Kidney epithelial cell (primary cell): ENCODE measurements around the gene ENOPH1. TPM values are rescaled to one million over a fixed set of nuclear protein-coding genes. Genes with fewer than 3 reads are reported as not detected.
A peak's percentile ranks its signal among the peaks of the same experiment; 100 is the strongest.
"Not testable (repeated sequence)": the region's sequence is repeated elsewhere in the genome, so short reads cannot be mapped to it uniquely, and the experiment has no call there.

Experiments
- DNase-seq: peaks from one replicate; pipeline ENCODE4 v3.0.0-alpha.2; 2010; ENCODE audit warnings: low read depth
- H3K27me3 ChIP-seq: 2 replicates; pipeline ENCODE4 v1.6.0; 2011; ENCODE audit warnings: low read length; ENCODE audit not compliant: control insufficient read depth, insufficient read depth
- H3K36me3 ChIP-seq: 2 replicates; pipeline ENCODE4 v1.5.1; 2011; ENCODE audit warnings: low read length; ENCODE audit not compliant: control insufficient read depth, insufficient read depth
- H3K4me3 ChIP-seq: 2 replicates; pipeline ENCODE4 v1.5.1; 2011; ENCODE audit warnings: low read depth, mild to moderate bottlenecking, control low read depth, low read length
- total RNA-seq: library from RNA; depleted of rRNA; stranded (reverse); fragments of >200 nt; gene quantifications from 2 replicates; pipeline ENCODE4 v1.2.3, GENCODE V29; 2015
- TF ChIP-seq, protein P1 (sequence below): IDR thresholded peaks from 2 replicates; pipeline ENCODE4 v1.5.1; 2011; ENCODE audit warnings: mild to moderate bottlenecking, moderate library complexity, low read length, control low read depth, inconsistent platforms; ENCODE audit not compliant: insufficient read depth, poor library complexity, severe bottlenecking

ENOPH1 gene
- total RNA-seq, 1 donor from 2014 or later: 55.3 TPM

DNA sequence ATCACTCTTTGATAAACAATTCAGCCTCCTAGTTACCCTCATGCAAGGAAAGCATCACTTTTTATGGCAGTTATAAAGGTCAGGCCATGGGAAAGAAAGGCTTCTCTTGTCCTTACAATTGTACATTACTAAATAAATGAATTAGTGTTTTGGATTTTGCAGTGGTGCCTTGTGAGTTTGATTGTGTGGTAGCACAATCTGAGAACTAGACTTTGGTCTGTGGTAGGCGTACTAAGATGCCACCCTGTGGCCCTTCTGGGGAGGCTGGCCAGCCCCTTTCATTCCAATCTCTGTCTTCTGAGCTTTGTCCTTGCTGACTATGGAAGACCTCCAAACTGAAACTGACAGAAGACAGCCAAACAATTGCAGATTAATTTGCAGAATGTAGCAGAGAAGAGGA is 42.0 kb upstream of the ENOPH1 start:
- no peaks in the 10 kb centered on the region for H3K36me3 ChIP-seq
- DNase-seq: no peak
- no peak overlapping the region for H3K4me3 ChIP-seq
- TF ChIP-seq, protein P1, sequence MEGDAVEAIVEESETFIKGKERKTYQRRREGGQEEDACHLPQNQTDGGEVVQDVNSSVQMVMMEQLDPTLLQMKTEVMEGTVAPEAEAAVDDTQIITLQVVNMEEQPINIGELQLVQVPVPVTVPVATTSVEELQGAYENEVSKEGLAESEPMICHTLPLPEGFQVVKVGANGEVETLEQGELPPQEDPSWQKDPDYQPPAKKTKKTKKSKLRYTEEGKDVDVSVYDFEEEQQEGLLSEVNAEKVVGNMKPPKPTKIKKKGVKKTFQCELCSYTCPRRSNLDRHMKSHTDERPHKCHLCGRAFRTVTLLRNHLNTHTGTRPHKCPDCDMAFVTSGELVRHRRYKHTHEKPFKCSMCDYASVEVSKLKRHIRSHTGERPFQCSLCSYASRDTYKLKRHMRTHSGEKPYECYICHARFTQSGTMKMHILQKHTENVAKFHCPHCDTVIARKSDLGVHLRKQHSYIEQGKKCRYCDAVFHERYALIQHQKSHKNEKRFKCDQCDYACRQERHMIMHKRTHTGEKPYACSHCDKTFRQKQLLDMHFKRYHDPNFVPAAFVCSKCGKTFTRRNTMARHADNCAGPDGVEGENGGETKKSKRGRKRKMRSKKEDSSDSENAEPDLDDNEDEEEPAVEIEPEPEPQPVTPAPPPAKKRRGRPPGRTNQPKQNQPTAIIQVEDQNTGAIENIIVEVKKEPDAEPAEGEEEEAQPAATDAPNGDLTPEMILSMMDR: no peak
- H3K27me3 ChIP-seq: no peaks in the 10 kb centered on the region

DNA sequence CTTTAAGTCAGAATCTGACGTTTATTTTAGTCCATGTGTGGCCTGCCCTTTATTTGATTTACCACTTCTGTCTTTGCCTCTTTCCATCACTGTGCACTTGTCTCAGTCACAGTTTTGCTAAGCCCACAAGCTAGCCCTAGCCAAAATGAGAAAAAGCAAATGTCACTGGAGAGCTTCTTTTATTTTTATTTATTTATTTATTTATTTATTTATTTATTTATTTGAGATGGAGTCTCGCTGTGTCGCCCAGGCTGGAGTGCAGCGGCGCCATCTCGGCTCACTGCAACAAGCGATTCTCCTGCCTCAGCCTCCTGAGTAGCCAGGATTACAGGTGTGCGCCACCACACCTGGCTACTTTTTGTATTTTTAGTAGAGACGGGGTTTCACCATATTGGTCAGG is 40.3 kb upstream of the ENOPH1 start:
- not testable (repeated sequence) for H3K4me3 ChIP-seq, DNase-seq, H3K36me3 ChIP-seq, H3K27me3 ChIP-seq

DNA sequence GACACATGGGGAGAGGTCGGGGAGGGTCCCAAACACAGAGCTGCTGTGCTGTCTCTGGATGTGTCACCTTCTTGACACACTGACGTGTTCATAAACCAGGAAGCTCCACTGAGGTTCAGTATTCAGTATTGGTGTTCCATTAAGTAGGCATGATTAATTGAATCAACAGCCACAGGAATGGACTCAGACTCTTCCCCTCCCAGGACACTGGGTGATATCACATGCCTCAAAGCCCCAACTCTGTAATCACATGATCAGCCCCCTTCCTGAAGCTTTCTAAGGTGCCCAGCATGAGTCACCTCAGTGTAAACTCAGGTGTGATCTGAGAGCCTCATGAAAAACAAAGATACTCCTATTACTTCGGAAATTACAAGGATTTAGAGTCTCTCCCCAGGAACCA is 35.5 kb upstream of the ENOPH1 start:
- peak; percentile 82 for DNase-seq
- no peaks in the 10 kb centered on the region for H3K36me3 ChIP-seq
- no peaks in the 10 kb centered on the region for H3K27me3 ChIP-seq
- no peak overlapping the region for H3K4me3 ChIP-seq
- TF ChIP-seq, protein P1: no peak

DNA sequence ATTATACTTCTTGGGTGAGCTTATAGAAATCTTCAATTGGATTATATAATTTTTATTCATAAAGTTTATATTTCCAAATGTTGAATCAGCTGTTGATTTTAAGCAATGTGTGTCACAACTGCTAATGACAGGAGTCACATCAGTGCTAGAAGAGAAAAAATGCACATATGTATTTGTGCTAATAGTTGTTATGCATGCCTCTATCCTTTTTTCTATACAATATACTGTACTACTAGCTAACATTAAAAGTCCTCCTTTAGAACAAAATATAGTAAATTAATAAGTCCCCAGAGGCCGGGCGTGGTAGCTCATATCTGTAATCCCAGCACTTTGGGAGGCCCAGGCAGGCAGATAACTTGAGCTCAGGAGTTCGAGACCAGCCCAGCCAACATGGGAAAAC is 32.9 kb upstream of the ENOPH1 start:
- Histone ChIP-seq H3K27me3 (no peaks in the 10 kb centered on the region), H3K4me3 (no peak overlapping the region), H3K36me3 (no peaks in the 10 kb centered on the region)
- no peak for DNase-seq
- TF ChIP-seq, protein P1: no peak

DNA sequence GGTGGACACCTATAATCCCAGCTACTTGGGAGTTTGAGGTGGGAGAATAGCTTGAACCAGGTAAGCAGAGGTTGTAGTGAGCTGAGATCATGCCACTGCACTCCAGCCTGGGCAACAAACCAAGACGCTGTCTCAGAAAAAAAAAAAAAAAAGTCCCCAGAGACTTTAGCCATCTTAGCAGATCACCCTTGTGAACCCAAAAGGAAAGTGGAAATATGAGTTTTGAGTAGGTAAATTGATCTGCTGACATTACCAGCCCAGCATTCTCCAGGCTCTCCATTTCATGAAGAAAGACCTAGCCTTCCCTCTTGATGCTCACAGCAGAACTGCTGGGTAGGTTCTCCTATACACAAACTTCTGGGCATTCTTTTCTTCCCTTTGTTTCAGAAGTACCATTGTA is 32.1 kb upstream of the ENOPH1 start:
- Histone ChIP-seq H3K36me3 (no peaks in the 10 kb centered on the region), H3K27me3 (no peaks in the 10 kb centered on the region), H3K4me3 (no peak overlapping the region)
- TF ChIP-seq, protein P1: no peak
- DNase-seq: no peak

DNA sequence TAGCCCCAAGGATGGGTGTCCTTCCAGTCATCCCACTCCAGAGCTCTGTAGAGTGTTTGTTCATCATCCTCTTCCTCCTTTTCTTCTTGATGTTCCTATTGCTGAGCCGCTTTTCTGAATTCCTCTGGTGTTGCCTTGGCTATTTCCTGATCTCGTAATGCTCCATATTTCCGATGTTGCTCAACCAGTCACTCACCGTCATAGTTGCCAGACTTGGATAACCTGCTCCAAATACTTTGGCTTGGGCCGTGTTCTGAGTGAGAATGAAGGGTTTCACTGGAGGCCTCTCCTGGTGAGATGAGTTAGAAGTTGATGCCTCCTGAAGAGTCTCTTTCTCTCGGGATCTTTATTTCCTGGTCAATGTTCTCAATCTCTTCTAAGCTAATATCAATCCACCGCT is 28.8 kb upstream of the ENOPH1 start:
- TF ChIP-seq, protein P1: no peak
- Histone ChIP-seq H3K27me3 (no peaks in the 10 kb centered on the region), H3K36me3 (no peaks in the 10 kb centered on the region), H3K4me3 (no peak overlapping the region)
- no peak for DNase-seq
